Liver (tissue), 9 donors: ENCODE data around the gene HS3ST6. TPM values are rescaled to one million over a fixed set of nuclear protein-coding genes. Genes with fewer than 3 reads are reported as not detected.

Source experiments
- DNase-seq: peaks from one replicate; pipeline ENCODE4 v3.0.0-alpha.2; 2017; ENCODE audit warnings: low spot score
- H3K27ac ChIP-seq, 2 donors: one replicate each; pipeline ENCODE4 v1.7.0; 2013; ENCODE audit warnings: inconsistent platforms in 2 of 2, low read length in 2 of 2, control low read depth in 1 of 2, low read depth in 1 of 2, mild to moderate bottlenecking in 1 of 2
- H3K27me3 ChIP-seq, 4 donors: one replicate each; pipeline versions ENCODE4 v1.6.1 to v1.7.0; 2013; ENCODE audit warnings: low read length in 3 of 4, inconsistent platforms in 1 of 4, mild to moderate bottlenecking in 1 of 4, moderate library complexity in 1 of 4; ENCODE audit not compliant: control insufficient read depth in 4 of 4, insufficient read depth in 4 of 4
- H3K36me3 ChIP-seq, 4 donors: one replicate each; pipeline versions ENCODE4 v1.6.1 to v1.7.0; 2013; ENCODE audit warnings: low read length in 3 of 4, mild to moderate bottlenecking in 3 of 4, low read depth in 1 of 4, moderate library complexity in 1 of 4; ENCODE audit not compliant: control insufficient read depth in 4 of 4, insufficient read depth in 3 of 4
- H3K4me1 ChIP-seq, 4 donors: one replicate each; pipeline versions ENCODE4 v1.6.1 to v1.7.0; 2013; ENCODE audit warnings: low read length in 3 of 4, mild to moderate bottlenecking in 3 of 4, moderate library complexity in 1 of 4; ENCODE audit not compliant: control insufficient read depth in 4 of 4, insufficient read depth in 4 of 4
- H3K4me3 ChIP-seq, 3 donors: one replicate each; pipeline versions ENCODE4 v1.6.1 to v1.7.0; 2013; ENCODE audit warnings: low read length in 3 of 3, control low read depth in 1 of 3, low read depth in 1 of 3, mild to moderate bottlenecking in 1 of 3
- H3K9ac ChIP-seq, 2 donors: one replicate each; pipeline ENCODE4 v1.7.0; 2013; ENCODE audit warnings: low read length in 2 of 2, mild to moderate bottlenecking in 2 of 2, moderate library complexity in 2 of 2, control low read depth in 1 of 2, low read depth in 1 of 2
- H3K9me3 ChIP-seq, 4 donors: one replicate each; pipeline versions ENCODE4 v1.6.1 to v1.7.0; 2013; ENCODE audit warnings: low read length in 3 of 4; ENCODE audit not compliant: control insufficient read depth in 4 of 4
- CTCF ChIP-seq: fragments of 150-350 bp; IDR thresholded peaks from 2 replicates; pipeline ENCODE4 v1.5.1; 2017; ENCODE audit warnings: improper control_type of control experiment, low read depth, low read length; ENCODE audit not compliant: missing input control
- EGR1 ChIP-seq, 2 donors: IDR thresholded peaks; 2 replicates each; pipeline ENCODE4 v1.6.1; 2016 to 2018; ENCODE audit warnings: antibody characterized with exemption in 2 of 2, low read depth in 2 of 2
- FOXA1 ChIP-seq: IDR thresholded peaks from 2 replicates; pipeline ENCODE4 v1.6.1; 2016; ENCODE audit warnings: antibody characterized with exemption
- FOXA2 ChIP-seq: IDR thresholded peaks from 2 replicates; pipeline ENCODE4 v1.6.1; 2016; ENCODE audit warnings: antibody characterized with exemption
- GABPA ChIP-seq, 2 donors: IDR thresholded peaks in 1 of 2; conservative IDR thresholded peaks in 1 of 2; 2 replicates each; pipeline ENCODE4 v1.6.1; 2016; ENCODE audit warnings: antibody characterized with exemption in 2 of 2, mild to moderate bottlenecking in 1 of 2, moderate library complexity in 1 of 2
- HNF4A ChIP-seq, 2 donors: conservative IDR thresholded peaks; 2 replicates each; pipeline ENCODE4 v1.6.1; 2016; ENCODE audit warnings: antibody characterized with exemption in 2 of 2, mild to moderate bottlenecking in 2 of 2
- HNF4G ChIP-seq: IDR thresholded peaks from 2 replicates; pipeline ENCODE4 v1.6.1; 2016; ENCODE audit warnings: antibody characterized with exemption
- JUND ChIP-seq, 2 donors: IDR thresholded peaks; 2 replicates each; pipeline ENCODE4 v1.6.1; 2016; ENCODE audit warnings: antibody characterized with exemption in 2 of 2
- NR2F2 ChIP-seq: IDR thresholded peaks from 2 replicates; pipeline ENCODE4 v1.6.1; 2016; ENCODE audit warnings: antibody characterized with exemption
- RAD21 ChIP-seq, 2 donors: IDR thresholded peaks; 2 replicates each; pipeline ENCODE4 v1.6.1; 2016; ENCODE audit warnings: antibody characterized with exemption in 2 of 2, mild to moderate bottlenecking in 2 of 2
- REST ChIP-seq: IDR thresholded peaks from 2 replicates; pipeline ENCODE4 v1.6.1; 2016; ENCODE audit warnings: antibody characterized with exemption, mild to moderate bottlenecking
- RXRA ChIP-seq, 2 donors: IDR thresholded peaks; 2 replicates each; pipeline ENCODE4 v1.6.1; 2017 to 2018; ENCODE audit warnings: antibody characterized with exemption in 2 of 2, mild to moderate bottlenecking in 1 of 2
- SP1 ChIP-seq: IDR thresholded peaks from 2 replicates; pipeline ENCODE4 v1.6.1; 2018; ENCODE audit warnings: antibody characterized with exemption, mild to moderate bottlenecking
- YY1 ChIP-seq: IDR thresholded peaks from 2 replicates; pipeline ENCODE4 v1.6.1; 2016; ENCODE audit warnings: antibody characterized with exemption, mild to moderate bottlenecking
- WGBS: extraction: QIAGEN DNeasy Blood & Tissue Kit; methylation state at CpG from one replicate; pipeline ENCODE4 v1.1.7; 2013; 5-methylcytosine and 5-hydroxymethylcytosine counted together
- polyA plus RNA-seq, 2 donors: library from polyadenylated mRNA; stranded (reverse) in 1 of 2; unstranded in 1 of 2; fragments of 200-250 nt in 1 of 2; fragments of >200 nt in 1 of 2; fragmentation: Nextera tagmentation in 1 of 2; extraction: Ambion mirVana in 1 of 2; gene quantifications; one replicate each; pipeline versions ENCODE4 v1.2.1 to v1.2.3, GENCODE V29; 2013 to 2015
- total RNA-seq, 2 donors: library from RNA; depleted of rRNA; stranded (reverse); fragments of >200 nt; gene quantifications; one replicate each; pipeline ENCODE4 v1.2.3, GENCODE V29; 2014
- TF ChIP-seq, protein P1 (sequence below): IDR thresholded peaks from 2 replicates; pipeline ENCODE4 v1.6.1; 2016; ENCODE audit warnings: antibody characterized with exemption
- TF ChIP-seq, protein P2 (sequence below): IDR thresholded peaks from 2 replicates; pipeline ENCODE4 v1.6.1; 2016; ENCODE audit warnings: antibody characterized with exemption
- TF ChIP-seq, protein P3 (sequence below): IDR thresholded peaks from 2 replicates; pipeline ENCODE4 v1.6.1; 2016; ENCODE audit warnings: antibody characterized with exemption
- donor health status: healthy.
- donor health status: healthy.
- donor health status: healthy.
- donor health status: healthy.
- donor health status: healthy.

Gene HS3ST6
- total and polyA plus RNA-seq, 4 donors = not detected

GRCh38 chr16:1870365-1871082, 47.7 kb downstream of the HS3ST6 start:
- H3K9me3 ChIP-seq = no peaks in the 10 kb centered on the region
- H3K27me3 ChIP-seq = no peaks in the 10 kb centered on the region
- no peak for DNase-seq
- no peak overlapping the region for H3K4me3 ChIP-seq
- no peak for TF ChIP-seq FOXA1
- TF ChIP-seq NR2F2 = no peak
- TF ChIP-seq HNF4G = no peak
- TF ChIP-seq CTCF = no peak
- TF ChIP-seq YY1 = peak; percentile 55
- peak; percentile 50 for TF ChIP-seq FOXA2
- TF ChIP-seq RXRA (IDR thresholded peaks at IDR 0.05) = peak; percentile 88 to 95
- TF ChIP-seq EGR1 (IDR thresholded peaks at IDR 0.05; ENCODE audit: low read depth in 2 of 2) = peak in 1 of 2 donors; percentile 63
- peak in 1 of 2 donors; percentile 41 for TF ChIP-seq GABPA (IDR thresholded peaks at IDR 0.05 in 1 of 2, conservative IDR thresholded peaks at IDR 0.05 in 1 of 2)
- TF ChIP-seq RAD21 (IDR thresholded peaks at IDR 0.05) = peak; percentile 26 to 40
- TF ChIP-seq REST = no peak
- TF ChIP-seq HNF4A (conservative IDR thresholded peaks at IDR 0.05) = peak; percentile 70 to 84
- TF ChIP-seq, protein P1, sequence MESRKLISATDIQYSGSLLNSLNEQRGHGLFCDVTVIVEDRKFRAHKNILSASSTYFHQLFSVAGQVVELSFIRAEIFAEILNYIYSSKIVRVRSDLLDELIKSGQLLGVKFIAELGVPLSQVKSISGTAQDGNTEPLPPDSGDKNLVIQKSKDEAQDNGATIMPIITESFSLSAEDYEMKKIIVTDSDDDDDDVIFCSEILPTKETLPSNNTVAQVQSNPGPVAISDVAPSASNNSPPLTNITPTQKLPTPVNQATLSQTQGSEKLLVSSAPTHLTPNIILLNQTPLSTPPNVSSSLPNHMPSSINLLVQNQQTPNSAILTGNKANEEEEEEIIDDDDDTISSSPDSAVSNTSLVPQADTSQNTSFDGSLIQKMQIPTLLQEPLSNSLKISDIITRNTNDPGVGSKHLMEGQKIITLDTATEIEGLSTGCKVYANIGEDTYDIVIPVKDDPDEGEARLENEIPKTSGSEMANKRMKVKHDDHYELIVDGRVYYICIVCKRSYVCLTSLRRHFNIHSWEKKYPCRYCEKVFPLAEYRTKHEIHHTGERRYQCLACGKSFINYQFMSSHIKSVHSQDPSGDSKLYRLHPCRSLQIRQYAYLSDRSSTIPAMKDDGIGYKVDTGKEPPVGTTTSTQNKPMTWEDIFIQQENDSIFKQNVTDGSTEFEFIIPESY = peak; percentile 68
- peak in 1 of 2 donors; percentile 47 for TF ChIP-seq JUND (IDR thresholded peaks at IDR 0.05)
- TF ChIP-seq, protein P2, sequence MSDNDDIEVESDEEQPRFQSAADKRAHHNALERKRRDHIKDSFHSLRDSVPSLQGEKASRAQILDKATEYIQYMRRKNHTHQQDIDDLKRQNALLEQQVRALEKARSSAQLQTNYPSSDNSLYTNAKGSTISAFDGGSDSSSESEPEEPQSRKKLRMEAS = peak; percentile 80
- TF ChIP-seq, protein P3, sequence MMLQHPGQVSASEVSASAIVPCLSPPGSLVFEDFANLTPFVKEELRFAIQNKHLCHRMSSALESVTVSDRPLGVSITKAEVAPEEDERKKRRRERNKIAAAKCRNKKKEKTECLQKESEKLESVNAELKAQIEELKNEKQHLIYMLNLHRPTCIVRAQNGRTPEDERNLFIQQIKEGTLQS = no peak
- TF ChIP-seq SP1 = peak; percentile 81
- H3K36me3 ChIP-seq = no peaks in the 10 kb centered on the region
- H3K4me1 ChIP-seq = peaks cover 13 to 16% (median 15%) of the 10 kb centered on the region in 4 donors
- WGBS = 27% methylated on average over 9 of the region's 9 CpGs
- peak overlapping the region; percentile 61 to 88 for H3K27ac ChIP-seq
- H3K9ac ChIP-seq = no peak overlapping the region
